Measurements from ENCODE around the gene MCAM.

Gene MCAM

DNA sequence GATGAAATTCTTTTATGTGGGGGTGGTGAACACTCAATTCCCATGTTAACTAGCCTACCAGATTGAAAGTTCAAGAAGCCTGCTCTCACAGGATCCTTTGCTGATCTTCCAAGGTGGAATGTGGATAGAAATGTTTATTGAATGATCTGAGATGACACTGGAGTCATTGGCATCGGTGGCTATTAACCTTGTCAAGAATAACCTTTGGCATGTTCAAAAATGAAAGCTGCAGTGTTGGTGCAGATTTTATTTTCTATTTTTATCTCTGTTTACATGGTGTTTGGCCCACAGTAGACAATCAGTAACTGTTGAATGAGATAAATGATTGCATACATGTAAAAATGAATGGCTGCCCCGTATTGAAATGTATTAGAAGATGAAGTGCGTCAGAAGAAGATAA, 19.0 kb downstream of the MCAM start:
- H3K4me1 Mint-ChIP-seq = no peaks in the 10 kb centered on the region
- no peak for ATAC-seq (ENCODE audit: low read depth)
- no peak overlapping the region for H3K27ac Mint-ChIP-seq
- H3K36me3 Mint-ChIP-seq = peaks cover 38% of the 10 kb centered on the region
- no peak overlapping the region for H3K4me3 Mint-ChIP-seq
- no peaks in the 10 kb centered on the region for H3K27me3 Mint-ChIP-seq
- no peaks in the 10 kb centered on the region for H3K9me3 Mint-ChIP-seq
- no peak for DNase-seq (ENCODE audit: low spot score in 2 of 2)

DNA sequence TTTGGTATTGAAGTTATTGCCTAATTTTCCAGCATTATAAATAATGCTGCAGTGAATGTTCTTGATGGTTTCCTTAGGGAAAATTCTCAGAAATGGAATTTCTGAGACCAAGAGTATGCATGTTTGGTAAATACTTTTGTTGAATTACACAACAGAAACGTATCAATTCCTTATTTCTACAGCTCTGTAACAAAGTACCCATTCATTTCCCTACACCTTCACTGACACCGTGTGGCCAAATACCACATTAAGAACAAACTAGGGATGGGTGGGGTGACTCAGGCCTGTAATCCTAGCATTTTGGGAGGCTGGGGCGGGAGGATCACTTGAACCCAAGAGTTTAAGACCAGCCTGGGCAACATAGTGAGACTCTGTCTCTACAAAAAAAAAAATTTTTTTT, 21.8 kb downstream of the MCAM start:
- Mint-ChIP-seq H3K9me3 (no peaks in the 10 kb centered on the region), H3K36me3 (peaks cover 34% of the 10 kb centered on the region), H3K27ac (no peak overlapping the region), H3K4me3 (no peak overlapping the region), H3K4me1 (no peaks in the 10 kb centered on the region), H3K27me3 (no peaks in the 10 kb centered on the region)
- DNase-seq (ENCODE audit: low spot score in 2 of 2) = no peak
- no peak for ATAC-seq (ENCODE audit: low read depth)

DNA sequence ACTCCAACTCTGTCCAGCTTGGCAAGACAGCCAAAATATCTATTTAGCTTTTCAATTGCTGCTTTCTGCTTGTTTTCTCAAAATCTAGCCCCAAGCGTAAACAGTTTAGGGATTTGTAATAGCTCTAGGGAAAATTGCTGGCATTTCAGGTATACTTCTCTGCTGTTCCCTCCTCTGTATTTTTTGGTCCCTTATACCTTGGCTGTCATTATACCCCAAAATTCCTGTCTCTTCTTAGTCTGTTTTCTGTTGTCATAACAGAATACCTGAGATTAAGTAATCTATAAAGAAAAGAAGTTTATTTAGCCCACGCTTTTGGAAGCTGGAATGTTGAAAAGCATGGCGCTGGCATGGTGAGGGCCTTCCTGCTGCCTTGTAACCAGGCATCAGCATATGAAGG, 23.5 kb downstream of the MCAM start:
- no peak overlapping the region for H3K4me3 Mint-ChIP-seq

DNA sequence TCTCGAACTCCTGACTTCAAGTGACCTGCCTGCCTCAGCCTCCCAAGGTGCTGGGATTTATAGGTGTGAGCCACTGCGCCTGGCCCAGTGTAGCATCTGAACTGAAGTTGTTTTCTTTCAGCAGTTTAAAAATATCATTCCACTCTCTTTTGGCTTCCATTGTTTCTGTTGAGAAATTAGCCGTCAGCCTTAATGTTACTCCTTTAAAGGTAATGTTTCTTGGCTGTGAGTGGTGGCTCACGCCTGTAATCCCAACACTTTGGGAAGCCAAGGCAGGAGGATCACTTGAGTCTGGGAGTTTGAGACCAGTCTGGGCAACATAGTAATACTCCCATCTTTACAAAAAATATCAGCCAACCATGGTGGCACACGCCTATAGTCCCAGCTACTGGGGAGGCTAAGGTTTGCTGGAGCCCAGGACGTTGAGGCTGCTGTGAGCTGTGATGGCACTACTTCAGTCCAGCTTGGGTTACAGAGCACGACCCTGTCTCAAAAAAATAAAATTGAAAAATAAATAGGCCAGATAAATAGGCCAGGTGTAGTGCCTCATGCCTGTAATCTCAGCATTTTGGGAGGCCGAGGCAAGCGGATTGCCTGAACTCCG, 25.9 kb downstream of the MCAM start:
- no peak for ATAC-seq (ENCODE audit: low read depth)
- no peaks in the 10 kb centered on the region for H3K4me1 Mint-ChIP-seq
- no peaks in the 10 kb centered on the region for H3K27me3 Mint-ChIP-seq
- H3K9me3 Mint-ChIP-seq = no peaks in the 10 kb centered on the region
- no peak for DNase-seq (ENCODE audit: low spot score in 2 of 2)
- no peak overlapping the region for H3K27ac Mint-ChIP-seq
- no peak overlapping the region for H3K4me3 Mint-ChIP-seq
- H3K36me3 Mint-ChIP-seq = peaks cover 32% of the 10 kb centered on the region

More for the DNA sequence above, 23.5 kb downstream of the MCAM start:
- Mint-ChIP-seq H3K4me1 (no peaks in the 10 kb centered on the region), H3K36me3 (peaks cover 26% of the 10 kb centered on the region), H3K9me3 (no peaks in the 10 kb centered on the region), H3K27me3 (no peaks in the 10 kb centered on the region), H3K27ac (no peak overlapping the region)
- ATAC-seq (ENCODE audit: low read depth) = no peak
- DNase-seq (ENCODE audit: low spot score in 2 of 2) = no peak

DNA sequence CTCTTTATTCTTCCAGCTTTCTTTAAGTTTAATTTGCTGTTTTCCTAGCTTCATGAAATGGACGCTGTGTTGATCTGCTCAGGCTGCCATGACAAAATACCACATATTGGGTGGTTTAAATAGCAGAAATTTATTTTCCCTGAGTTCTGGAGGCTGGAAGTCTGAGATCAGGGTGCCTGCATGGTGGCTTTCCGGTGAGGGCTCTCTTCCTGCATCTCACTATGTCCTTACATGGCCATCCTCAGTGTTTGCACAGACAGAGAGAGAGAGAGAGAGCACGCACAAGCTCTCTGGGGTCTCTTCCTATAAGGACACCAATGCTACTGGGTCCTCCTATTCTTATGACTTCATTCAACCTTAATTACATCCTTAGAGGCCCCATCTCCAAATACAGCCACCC, 28.7 kb downstream of the MCAM start:
- no peak for ATAC-seq (ENCODE audit: low read depth)
- no peak for DNase-seq (ENCODE audit: low spot score in 2 of 2)
- Mint-ChIP-seq H3K4me1 (peaks cover 4% of the 10 kb centered on the region), H3K27ac (no peak overlapping the region), H3K9me3 (no peaks in the 10 kb centered on the region), H3K27me3 (no peaks in the 10 kb centered on the region), H3K36me3 (peaks cover 37% of the 10 kb centered on the region), H3K4me3 (no peak overlapping the region)

DNA sequence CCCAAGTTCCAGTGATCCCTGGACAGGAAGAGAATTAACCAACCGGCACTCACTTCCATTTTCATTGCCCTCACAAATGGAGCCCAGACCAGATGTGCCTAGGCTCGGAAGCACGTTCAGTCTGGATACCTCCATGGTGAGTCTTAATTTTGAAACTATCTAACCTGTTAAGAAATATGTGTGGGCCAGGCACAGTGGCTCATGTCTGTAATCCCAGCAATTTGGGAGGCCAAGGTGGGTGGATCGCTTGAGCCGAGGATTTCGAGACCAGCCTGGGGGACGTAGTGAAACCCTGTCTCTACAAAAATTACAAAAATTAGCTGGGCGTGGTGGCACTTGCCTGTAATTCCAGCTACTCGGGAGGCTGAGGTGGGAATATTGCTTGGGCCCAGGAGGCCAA, 31.5 kb downstream of the MCAM start:
- Mint-ChIP-seq H3K9me3 (no peaks in the 10 kb centered on the region), H3K4me1 (peaks cover 6% of the 10 kb centered on the region), H3K4me3 (no peak overlapping the region), H3K36me3 (peaks cover 30% of the 10 kb centered on the region), H3K27ac (no peak overlapping the region), H3K27me3 (no peaks in the 10 kb centered on the region)
- no peak for ATAC-seq (ENCODE audit: low read depth)
- no peak for DNase-seq (ENCODE audit: low spot score in 2 of 2)

DNA sequence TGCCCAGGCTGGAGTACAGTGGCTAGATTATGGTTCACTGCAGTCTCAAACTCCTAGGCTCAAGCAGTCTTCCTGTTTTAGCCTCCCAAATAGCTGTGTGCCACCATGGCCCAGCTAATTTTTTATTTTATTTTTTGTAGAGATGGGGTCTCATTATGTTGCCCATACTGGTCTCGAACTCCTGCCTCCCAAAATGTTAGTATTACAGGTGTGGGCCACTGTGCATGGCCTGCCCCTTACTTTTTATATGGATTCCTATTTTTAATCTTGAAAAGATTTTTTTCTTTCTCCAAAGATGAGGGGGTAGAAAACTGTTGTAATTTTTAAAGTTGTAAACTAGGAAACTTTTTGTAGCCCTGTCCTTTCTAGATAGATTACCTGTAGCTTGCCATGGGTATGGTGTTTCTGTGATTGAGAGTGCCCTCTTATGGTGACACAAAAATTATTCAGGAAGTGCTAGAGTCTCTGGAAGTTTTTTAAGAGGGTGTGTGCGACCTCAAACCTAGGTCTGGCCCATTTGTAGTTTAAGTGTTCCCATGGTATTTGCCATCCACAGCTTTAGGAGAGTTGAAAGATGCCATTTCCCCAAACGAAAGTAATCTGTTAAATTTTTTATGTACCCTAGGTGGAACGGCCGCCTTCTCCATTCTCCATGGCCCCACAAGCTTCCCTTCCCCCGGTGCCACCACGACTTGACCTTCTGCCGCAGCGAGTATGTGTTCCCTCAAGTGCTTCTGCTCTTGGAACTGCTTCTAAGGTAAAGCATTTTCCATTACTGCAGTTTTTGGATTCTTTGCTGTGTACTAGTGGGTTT, 32.4 kb downstream of the MCAM start:
- peak; percentile 93 for ATAC-seq (ENCODE audit: low read depth)
- H3K27ac Mint-ChIP-seq = no peak overlapping the region
- H3K4me1 Mint-ChIP-seq = peaks cover 6% of the 10 kb centered on the region
- peaks cover 30% of the 10 kb centered on the region for H3K36me3 Mint-ChIP-seq
- no peaks in the 10 kb centered on the region for H3K9me3 Mint-ChIP-seq
- H3K4me3 Mint-ChIP-seq = no peak overlapping the region
- peak in 1 of 2 donors; percentile 43 for DNase-seq (ENCODE audit: low spot score in 2 of 2)
- no peaks in the 10 kb centered on the region for H3K27me3 Mint-ChIP-seq

DNA sequence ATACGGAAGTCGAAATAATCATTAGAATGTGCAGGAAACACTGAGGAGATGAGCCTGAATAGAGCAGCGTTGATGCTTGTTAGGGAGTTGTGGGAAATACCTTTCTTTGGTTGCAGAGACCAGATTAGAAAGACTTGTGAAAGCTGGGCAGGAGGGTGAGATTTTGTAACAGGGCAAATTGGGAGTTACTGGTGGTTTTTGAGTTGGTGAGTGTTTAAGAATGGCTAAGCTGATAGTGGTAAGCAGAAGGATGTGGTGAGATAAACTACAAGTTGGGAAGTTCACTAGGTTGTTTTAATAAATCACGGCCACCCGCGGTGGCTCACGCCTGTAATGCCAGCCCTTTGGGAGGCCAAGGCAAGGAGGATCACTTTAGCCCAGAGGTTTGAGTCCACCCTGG, 34.4 kb downstream of the MCAM start:
- Mint-ChIP-seq H3K27ac (no peak overlapping the region), H3K36me3 (peaks cover 27% of the 10 kb centered on the region), H3K4me1 (peaks cover 6% of the 10 kb centered on the region), H3K27me3 (no peaks in the 10 kb centered on the region), H3K4me3 (no peak overlapping the region), H3K9me3 (no peaks in the 10 kb centered on the region)
- DNase-seq (ENCODE audit: low spot score in 2 of 2) (no peak), ATAC-seq (ENCODE audit: low read depth) (no peak)

DNA sequence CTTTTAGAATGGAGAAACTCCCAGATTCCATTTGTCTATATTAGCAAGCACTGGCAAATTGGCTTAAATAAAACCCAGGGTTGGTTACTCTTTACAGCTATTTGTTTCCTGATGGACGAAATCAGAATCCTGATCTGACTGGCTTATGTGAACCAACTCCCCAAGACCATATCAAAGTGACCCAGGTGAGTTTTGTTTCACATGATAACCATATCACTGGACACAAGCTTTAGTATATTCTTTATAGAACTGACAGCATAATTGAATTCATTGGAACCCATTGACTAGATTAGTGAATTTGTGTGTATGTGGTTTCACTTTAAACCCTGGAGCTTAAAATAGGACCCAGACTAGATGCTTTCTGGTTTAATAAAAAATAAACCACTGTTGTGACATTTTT, 39.3 kb downstream of the MCAM start:
- no peak for ATAC-seq (ENCODE audit: low read depth)

DNA sequence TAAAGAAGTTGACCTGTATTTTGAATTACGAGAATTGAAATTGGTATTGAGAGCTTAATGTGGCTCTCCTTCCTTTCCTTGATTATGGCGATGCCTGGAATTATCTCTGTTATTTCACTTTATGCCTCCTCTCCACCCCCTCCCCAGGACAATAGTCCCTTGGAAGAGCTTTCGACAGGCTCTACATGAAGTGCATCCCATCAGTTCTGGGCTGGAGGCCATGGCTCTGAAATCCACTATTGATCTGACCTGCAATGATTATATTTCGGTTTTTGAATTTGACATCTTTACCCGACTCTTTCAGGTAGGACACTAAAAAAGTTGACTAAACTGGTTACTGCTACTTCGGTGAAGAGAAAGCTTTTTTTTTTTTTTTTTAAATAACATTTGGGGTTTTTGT, 43.2 kb downstream of the MCAM start:
- Mint-ChIP-seq H3K4me3 (no peak overlapping the region), H3K27ac (no peak overlapping the region), H3K36me3 (peaks cover 10% of the 10 kb centered on the region), H3K4me1 (no peaks in the 10 kb centered on the region), H3K9me3 (no peaks in the 10 kb centered on the region), H3K27me3 (no peaks in the 10 kb centered on the region)
- DNase-seq (ENCODE audit: low spot score in 2 of 2) (no peak), ATAC-seq (ENCODE audit: low read depth) (no peak)

More for the DNA sequence above, 39.3 kb downstream of the MCAM start:
- H3K4me3 Mint-ChIP-seq = no peak overlapping the region
- H3K4me1 Mint-ChIP-seq = peaks cover 2% of the 10 kb centered on the region
- peaks cover 14% of the 10 kb centered on the region for H3K36me3 Mint-ChIP-seq
- no peaks in the 10 kb centered on the region for H3K9me3 Mint-ChIP-seq
- H3K27me3 Mint-ChIP-seq = no peaks in the 10 kb centered on the region
- no peak overlapping the region for H3K27ac Mint-ChIP-seq
- no peak for DNase-seq (ENCODE audit: low spot score in 2 of 2)

DNA sequence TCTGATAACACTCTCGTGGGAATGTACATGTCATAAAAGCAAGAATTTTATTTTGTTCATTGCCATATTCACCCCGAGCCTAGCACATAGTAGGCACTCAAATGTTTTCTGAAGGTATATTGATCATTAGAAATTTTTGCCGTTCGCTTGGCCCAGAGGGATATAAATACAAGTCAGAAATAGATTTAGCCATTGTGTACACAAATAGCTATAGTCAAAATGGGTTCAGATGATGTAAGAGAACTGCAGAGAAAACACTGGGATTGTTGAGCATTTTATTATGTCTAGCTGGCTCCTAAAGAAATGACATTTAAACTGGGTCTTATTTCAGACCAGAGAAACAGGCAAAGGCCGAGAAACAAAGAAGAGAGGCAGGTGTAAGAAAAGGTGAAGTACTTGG, 49.3 kb downstream of the MCAM start:
- Mint-ChIP-seq H3K27me3 (no peaks in the 10 kb centered on the region), H3K27ac (no peak overlapping the region), H3K36me3 (peaks cover 10% of the 10 kb centered on the region), H3K4me3 (no peak overlapping the region), H3K9me3 (no peaks in the 10 kb centered on the region), H3K4me1 (peaks cover 15% of the 10 kb centered on the region)
- no peak for DNase-seq (ENCODE audit: low spot score in 2 of 2)
- no peak for ATAC-seq (ENCODE audit: low read depth)

DNA sequence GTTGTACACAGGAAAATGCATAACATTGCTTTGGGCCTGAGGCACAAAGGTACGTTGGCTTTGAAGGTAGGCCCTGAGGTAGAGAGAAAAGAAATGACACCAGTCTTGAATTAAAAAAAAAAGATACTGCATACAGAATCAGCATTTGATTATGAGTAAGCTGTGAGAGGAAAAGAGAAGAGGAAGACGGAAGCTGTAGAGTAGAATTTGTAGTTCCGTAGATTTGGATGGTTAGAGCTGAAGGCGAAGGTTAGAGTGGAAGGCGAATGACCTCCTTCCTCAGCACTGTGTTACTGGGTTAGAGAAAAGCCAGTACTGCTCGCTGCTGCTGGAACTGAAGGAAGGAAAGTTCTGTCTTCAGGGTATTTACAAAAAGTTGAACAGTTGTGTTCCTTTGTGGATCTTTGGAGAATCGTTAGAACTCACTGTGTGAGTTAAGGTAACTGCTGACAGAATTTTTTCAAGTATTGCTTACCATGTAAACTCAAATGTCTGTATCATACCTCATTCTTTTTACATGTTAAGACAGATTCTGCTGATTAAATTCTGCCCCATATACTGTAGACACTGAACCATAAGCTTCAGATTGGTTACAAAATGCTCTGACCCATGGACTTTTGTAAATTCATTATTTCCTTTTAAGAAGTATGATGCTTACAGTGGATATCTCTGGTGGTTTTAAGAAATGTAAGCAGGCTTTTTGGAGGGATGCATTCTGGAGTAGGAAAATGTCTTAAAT, 50.2 kb downstream of the MCAM start:
- Mint-ChIP-seq H3K27me3 (no peaks in the 10 kb centered on the region), H3K27ac (no peak overlapping the region), H3K36me3 (peaks cover 5% of the 10 kb centered on the region), H3K4me3 (no peak overlapping the region), H3K4me1 (peaks cover 15% of the 10 kb centered on the region), H3K9me3 (no peaks in the 10 kb centered on the region)
- no peak for ATAC-seq (ENCODE audit: low read depth)
- no peak for DNase-seq (ENCODE audit: low spot score in 2 of 2)

DNA sequence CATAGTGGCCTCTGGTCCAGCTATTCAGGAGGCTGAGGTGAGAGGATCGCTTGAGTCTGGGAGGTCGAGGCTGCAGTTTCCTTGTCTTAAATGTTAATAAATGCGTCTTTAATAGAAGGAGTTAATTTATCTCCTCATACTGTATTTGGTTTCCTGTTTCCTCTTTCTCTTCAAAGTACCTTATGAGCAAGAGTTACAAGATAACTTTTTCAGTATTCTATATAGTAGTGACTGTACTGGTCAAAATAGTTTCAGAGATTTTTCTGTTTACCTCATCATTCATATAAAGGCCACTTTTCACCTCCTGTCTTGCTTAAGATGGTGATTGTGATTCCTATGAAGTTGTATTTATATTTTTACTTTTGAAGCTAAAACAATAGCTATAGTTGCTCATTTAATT, 50.9 kb downstream of the MCAM start:
- no peaks in the 10 kb centered on the region for H3K27me3 Mint-ChIP-seq
- no peak overlapping the region for H3K27ac Mint-ChIP-seq
- no peaks in the 10 kb centered on the region for H3K9me3 Mint-ChIP-seq
- DNase-seq (ENCODE audit: low spot score in 2 of 2) (no peak), ATAC-seq (ENCODE audit: low read depth) (no peak)
- H3K4me3 Mint-ChIP-seq = no peak overlapping the region
- H3K36me3 Mint-ChIP-seq = peaks cover 5% of the 10 kb centered on the region
- H3K4me1 Mint-ChIP-seq = peaks cover 15% of the 10 kb centered on the region

DNA sequence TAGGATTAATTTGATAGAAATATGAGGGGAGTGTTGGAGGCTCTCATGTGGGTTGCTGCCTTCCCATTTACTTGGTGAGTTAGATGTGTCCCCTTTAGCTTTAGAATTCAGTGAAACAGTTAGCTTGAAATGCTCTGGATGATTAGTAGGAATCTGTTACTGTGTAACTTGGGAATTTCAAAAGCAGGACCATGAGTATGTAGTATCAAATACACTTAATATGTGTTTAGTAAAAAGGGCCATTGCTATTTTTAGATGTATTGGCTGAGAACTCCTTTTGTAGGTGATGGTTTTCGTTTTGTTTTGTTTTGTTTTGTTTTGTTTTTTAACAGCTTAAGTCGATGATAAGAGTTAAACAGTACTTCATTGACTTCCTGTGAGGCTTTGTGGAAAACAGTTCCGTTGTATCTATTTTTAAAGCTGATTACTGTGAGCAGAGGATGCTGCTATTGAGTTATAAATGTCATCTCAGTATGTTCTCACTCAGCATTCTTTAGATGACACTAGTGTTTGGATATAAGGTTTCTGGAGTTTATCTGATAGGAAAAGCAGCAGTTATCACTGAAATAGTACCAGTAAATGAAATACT, 53.5 kb downstream of the MCAM start:
- DNase-seq (ENCODE audit: low spot score in 2 of 2) (no peak), ATAC-seq (ENCODE audit: low read depth) (no peak)
- no peaks in the 10 kb centered on the region for H3K27me3 Mint-ChIP-seq
- H3K4me1 Mint-ChIP-seq = peaks cover 33% of the 10 kb centered on the region
- H3K4me3 Mint-ChIP-seq = no peak overlapping the region
- no peaks in the 10 kb centered on the region for H3K9me3 Mint-ChIP-seq
- H3K36me3 Mint-ChIP-seq = peaks cover 4% of the 10 kb centered on the region
- no peak overlapping the region for H3K27ac Mint-ChIP-seq

All from memory B cell (primary cell).